Activated CD8-positive, alpha-beta T cell treated with anti-CD3 and anti-CD28 coated beads for 36 hours (primary cell): ENCODE measurements around the gene MOGAT1. TPM values are rescaled to one million over a fixed set of nuclear protein-coding genes. Genes with fewer than 3 reads are reported as not detected.

Experiments used
- ATAC-seq: fragments of 200-7000 bp; cut with Tn5 transposase; one replicate; pipeline ENCODE4 v1.10.0; 2021; ENCODE audit warnings: mild to moderate bottlenecking, moderate library complexity
- CTCF ChIA-PET: fragments of 350-600 bp; sonication (Branson Sonifier 250); formaldehyde crosslinking; loops from one replicate; lab custom pipeline; 2021; ENCODE audit warnings: antibody characterized with exemption; lab: Charles Lee
- POLR2A ChIA-PET: fragments of 350-600 bp; sonication (Branson Sonifier 250); formaldehyde crosslinking; loops from one replicate; lab custom pipeline; 2021; ENCODE audit warnings: antibody characterized with exemption; lab: Charles Lee
- DNase-seq: peaks from one replicate; pipeline ENCODE4 v3.0.0-alpha.2; 2020
- H3K27ac Mint-ChIP-seq: one replicate; pipeline ENCODE4 v1.8.0; 2021; ENCODE audit warnings: mild to moderate bottlenecking, mixed read lengths
- H3K27me3 Mint-ChIP-seq: one replicate; pipeline ENCODE4 v1.8.0; 2021; ENCODE audit warnings: mixed read lengths
- H3K36me3 Mint-ChIP-seq: one replicate; pipeline ENCODE4 v1.8.0; 2021; ENCODE audit warnings: low read depth, mixed read lengths
- H3K4me1 Mint-ChIP-seq: one replicate; pipeline ENCODE4 v1.8.0; 2021; ENCODE audit warnings: low read depth, mixed read lengths
- H3K4me3 Mint-ChIP-seq: one replicate; pipeline ENCODE4 v1.8.0; 2021; ENCODE audit warnings: mild to moderate bottlenecking, moderate library complexity, mixed read lengths
- H3K9me3 Mint-ChIP-seq: one replicate; pipeline ENCODE4 v1.8.0; 2021; ENCODE audit warnings: mixed read lengths
- intact Hi-C: fragments of 100-400 bp; cut with micrococcal nuclease; formaldehyde crosslinking; loops from one replicate; pipeline ENCODE4 v1.10.0; 2022
- total RNA-seq, 2 experiments: library from RNA; stranded (reverse); gene quantifications; one replicate each; pipeline ENCODE4 v1.2.3, GENCODE V29; 2021
- TF ChIP-seq, protein P1 (sequence below): fragments of 200-600 bp; IDR thresholded peaks from one replicate; pipeline ENCODE4 v1.8.0; 2022; ENCODE audit warnings: antibody characterized with exemption, mild to moderate bottlenecking

Gene MOGAT1
- total RNA-seq, 2 experiments from 2014 or later = not detected

DNA sequence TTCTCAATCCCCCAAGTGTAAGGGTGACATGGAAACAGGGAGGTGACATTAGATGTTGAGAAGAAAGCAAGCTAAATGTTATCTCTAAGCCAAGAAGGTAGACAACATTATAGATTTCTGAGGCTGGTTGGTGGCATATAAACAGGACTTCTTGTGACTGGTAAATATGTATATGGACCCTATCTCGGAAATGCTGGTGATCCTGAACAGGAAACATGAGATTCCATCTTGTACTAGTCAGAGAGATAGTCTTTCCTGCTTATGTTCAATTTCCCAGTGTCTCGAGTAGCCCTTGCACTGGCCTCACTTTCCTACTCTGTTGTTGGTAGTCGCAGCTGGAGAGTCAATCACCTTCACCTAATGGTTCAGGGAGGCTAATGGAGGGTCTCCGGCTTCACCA, 26.8 kb downstream of the MOGAT1 start:
- TF ChIP-seq, protein P1, sequence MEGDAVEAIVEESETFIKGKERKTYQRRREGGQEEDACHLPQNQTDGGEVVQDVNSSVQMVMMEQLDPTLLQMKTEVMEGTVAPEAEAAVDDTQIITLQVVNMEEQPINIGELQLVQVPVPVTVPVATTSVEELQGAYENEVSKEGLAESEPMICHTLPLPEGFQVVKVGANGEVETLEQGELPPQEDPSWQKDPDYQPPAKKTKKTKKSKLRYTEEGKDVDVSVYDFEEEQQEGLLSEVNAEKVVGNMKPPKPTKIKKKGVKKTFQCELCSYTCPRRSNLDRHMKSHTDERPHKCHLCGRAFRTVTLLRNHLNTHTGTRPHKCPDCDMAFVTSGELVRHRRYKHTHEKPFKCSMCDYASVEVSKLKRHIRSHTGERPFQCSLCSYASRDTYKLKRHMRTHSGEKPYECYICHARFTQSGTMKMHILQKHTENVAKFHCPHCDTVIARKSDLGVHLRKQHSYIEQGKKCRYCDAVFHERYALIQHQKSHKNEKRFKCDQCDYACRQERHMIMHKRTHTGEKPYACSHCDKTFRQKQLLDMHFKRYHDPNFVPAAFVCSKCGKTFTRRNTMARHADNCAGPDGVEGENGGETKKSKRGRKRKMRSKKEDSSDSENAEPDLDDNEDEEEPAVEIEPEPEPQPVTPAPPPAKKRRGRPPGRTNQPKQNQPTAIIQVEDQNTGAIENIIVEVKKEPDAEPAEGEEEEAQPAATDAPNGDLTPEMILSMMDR = no peak
- CTCF ChIA-PET = no interaction called here
- Mint-ChIP-seq H3K4me3 (no peak overlapping the region), H3K9me3 (no peaks in the 10 kb centered on the region), H3K36me3 (no peaks in the 10 kb centered on the region), H3K27me3 (peaks cover 28% of the 10 kb centered on the region), H3K27ac (no peak overlapping the region), H3K4me1 (peaks cover 11% of the 10 kb centered on the region)
- POLR2A ChIA-PET = no interaction called here
- DNase-seq (no peak), ATAC-seq (no peak)
- intact Hi-C loops = no loop called here

DNA sequence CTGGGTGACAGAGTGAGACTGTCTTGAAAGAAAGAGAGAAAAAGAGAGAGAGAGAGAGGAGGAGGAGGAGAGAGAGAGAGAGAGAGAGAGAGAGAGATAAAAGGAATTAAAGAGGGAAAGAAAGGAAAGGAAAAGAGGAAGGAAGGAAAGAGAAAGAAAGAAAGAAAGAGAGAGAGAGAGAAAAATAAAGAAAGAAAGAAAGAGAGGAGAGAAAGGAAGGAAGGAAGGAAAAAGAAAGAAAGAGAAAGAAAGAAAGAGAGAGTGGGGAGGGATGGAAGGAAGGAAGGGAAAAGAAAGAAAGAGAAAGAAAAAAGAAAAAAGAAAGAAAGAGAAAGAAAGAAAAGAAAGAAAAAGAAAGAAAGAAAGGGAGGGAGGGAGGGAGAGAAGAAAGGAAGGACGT, 29.8 kb downstream of the MOGAT1 start:
- POLR2A ChIA-PET = no interaction called here
- Mint-ChIP-seq H3K36me3 (no peaks in the 10 kb centered on the region), H3K4me3 (no peak overlapping the region), H3K27me3 (peaks cover 32% of the 10 kb centered on the region), H3K9me3 (no peaks in the 10 kb centered on the region), H3K4me1 (peaks cover 11% of the 10 kb centered on the region), H3K27ac (no peak overlapping the region)
- no peak for DNase-seq
- ATAC-seq = no peak
- intact Hi-C loops = no loop called here
- CTCF ChIA-PET = interaction anchor here (1.2 to 2.7 kb wide), 3 partner anchors 10 to 202 kb away, joined by 3 to 17 read pairs (median 3); no protein-coding TSS in a partner anchor
- TF ChIP-seq, protein P1 = no peak

DNA sequence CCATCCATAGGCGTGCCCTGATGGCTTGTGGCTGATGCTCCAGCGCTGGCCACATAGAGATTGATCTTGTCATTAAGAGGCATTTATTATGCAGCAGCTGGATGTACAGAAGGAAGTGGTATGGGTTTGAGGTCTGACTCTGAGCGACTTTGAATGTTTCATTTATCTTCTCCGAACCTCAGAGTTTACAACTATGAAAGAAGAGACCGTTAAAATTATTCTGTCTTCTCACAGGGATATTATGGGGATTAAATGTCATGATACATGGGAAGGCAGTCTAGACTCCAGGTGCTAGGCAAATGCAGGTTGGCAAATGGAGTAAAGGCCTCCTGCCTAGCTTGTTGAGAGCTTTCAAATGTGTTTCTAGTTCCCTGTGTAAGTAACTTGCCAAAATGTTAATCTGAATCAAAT, 30.3 kb downstream of the MOGAT1 start:
- H3K4me1 Mint-ChIP-seq = peaks cover 11% of the 10 kb centered on the region
- no peaks in the 10 kb centered on the region for H3K9me3 Mint-ChIP-seq
- no peaks in the 10 kb centered on the region for H3K36me3 Mint-ChIP-seq
- DNase-seq (peak; percentile 48), ATAC-seq (peak; percentile 88)
- no peak overlapping the region for H3K27ac Mint-ChIP-seq
- CTCF ChIA-PET = interaction anchor here (1.2 to 1.3 kb wide), 2 partner anchors 13 to 202 kb away, joined by 3 read pairs; no protein-coding TSS in a partner anchor
- TF ChIP-seq, protein P1 = no peak
- intact Hi-C loops = no loop called here
- H3K27me3 Mint-ChIP-seq = peaks cover 32% of the 10 kb centered on the region
- POLR2A ChIA-PET = no interaction called here
- H3K4me3 Mint-ChIP-seq = no peak overlapping the region

DNA sequence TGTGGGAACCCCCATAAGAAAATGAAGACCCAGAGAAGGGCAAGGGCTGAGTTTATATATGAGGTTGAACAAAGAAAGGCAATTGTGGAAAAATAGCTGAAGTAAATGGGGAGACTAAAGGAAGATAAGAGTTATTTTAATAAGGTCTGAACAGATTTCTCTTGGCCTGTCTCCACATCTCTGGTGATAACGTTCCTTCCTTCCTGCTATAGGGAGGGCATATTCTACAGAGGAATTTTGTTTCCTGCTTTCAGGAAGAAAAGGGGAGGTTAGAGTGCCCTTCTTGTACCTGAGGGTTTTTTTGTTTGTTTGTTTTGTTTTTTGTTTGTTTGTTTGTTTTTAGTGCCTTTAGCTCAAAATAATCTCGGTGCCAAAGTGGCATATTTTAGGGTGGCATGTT, 31.6 kb downstream of the MOGAT1 start:
- intact Hi-C loops = no loop called here
- H3K27me3 Mint-ChIP-seq = peaks cover 30% of the 10 kb centered on the region

DNA sequence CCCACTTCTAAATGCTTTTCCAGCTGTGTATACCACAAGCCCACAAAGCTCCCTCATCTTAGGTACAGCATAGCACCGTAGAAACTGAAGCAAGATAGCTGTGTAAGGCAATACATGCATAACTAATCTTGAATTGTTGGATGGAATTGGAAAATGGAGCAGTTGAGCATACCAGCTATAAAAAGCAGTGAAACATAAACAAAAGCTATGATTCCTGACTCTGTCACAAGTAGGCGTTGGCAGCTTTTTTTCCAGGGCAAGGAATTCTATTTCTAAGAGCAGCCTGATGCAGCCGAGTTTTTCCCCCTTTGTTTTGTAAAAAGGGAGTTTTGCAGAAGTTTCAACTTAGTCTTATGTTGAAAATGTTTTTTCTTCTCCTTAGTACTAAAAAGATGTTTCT, 32.4 kb downstream of the MOGAT1 start:
- ATAC-seq (no peak), DNase-seq (no peak)
- peaks cover 27% of the 10 kb centered on the region for H3K27me3 Mint-ChIP-seq
- no peak overlapping the region for H3K4me3 Mint-ChIP-seq
- peaks cover 17% of the 10 kb centered on the region for H3K4me1 Mint-ChIP-seq
- no peak overlapping the region for H3K27ac Mint-ChIP-seq
- TF ChIP-seq, protein P1 = no peak
- intact Hi-C loops = no loop called here
- no peaks in the 10 kb centered on the region for H3K9me3 Mint-ChIP-seq
- CTCF ChIA-PET = interaction anchor here (0.9 to 1.3 kb wide), 8 partner anchors 9 to 235 kb away, joined by 3 to 6 read pairs (median 3); no protein-coding TSS in a partner anchor
- H3K36me3 Mint-ChIP-seq = no peaks in the 10 kb centered on the region
- POLR2A ChIA-PET = no interaction called here

More for the DNA sequence above, 31.6 kb downstream of the MOGAT1 start:
- Mint-ChIP-seq H3K36me3 (no peaks in the 10 kb centered on the region), H3K27ac (no peak overlapping the region), H3K9me3 (no peaks in the 10 kb centered on the region), H3K4me3 (no peak overlapping the region), H3K4me1 (peaks cover 17% of the 10 kb centered on the region)
- ATAC-seq (no peak), DNase-seq (no peak)
- TF ChIP-seq, protein P1 = no peak
- POLR2A ChIA-PET = no interaction called here
- CTCF ChIA-PET = interaction anchor here (0.9 to 1.3 kb wide), 8 partner anchors 8 to 236 kb away, joined by 3 to 6 read pairs (median 3); no protein-coding TSS in a partner anchor
